ENCODE measurements around the gene FDXACB1. TPM values are rescaled to one million over a fixed set of nuclear protein-coding genes. Genes with fewer than 3 reads are reported as not detected.

FDXACB1 gene
- total and polyA plus RNA-seq, 9 of the 15 experiments (the other 6 are each of a cell fraction or from before 2014, with no cell fraction given): 3.2 to 7.5 (median 5.3) TPM

DNA sequence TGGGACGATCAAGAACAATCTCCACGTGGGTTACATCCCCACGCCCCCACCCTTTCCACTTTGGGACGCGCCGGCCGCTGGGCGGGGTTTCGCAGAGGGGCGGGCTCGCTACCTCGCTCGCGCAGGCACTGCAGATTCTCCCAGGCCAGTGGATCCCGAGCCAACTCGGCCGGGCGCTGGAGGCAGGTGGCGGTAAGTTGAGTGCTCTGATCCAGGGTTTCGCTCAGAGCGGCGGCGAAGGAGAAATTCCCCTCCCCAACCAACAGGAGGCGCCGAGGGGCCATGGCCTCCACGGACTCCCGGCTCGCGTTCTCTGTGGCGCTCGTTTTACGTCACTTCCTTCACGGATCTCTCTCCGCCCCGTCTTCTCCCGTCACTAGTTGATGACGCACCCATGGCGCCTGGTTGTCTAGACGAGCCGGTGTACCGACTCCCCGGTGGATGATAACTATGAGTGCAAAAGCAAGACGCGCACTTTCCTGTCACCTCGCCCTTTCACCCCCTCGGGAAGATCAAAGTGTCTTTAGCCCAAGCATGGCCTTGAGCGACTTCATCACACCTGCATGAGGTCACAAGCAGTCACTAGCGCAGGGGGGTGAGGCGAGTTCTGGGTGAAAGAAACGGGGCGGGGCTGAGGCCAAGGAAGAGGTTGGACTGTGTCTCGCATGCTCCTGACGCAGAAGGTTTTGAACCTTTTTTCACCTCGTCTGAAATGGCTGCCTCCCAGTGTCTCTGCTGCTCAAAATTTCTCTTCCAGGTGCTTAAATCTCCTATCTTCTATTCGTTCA, at the start of gene FDXACB1, which contains the start of gene CFAP68 (continued):
- TF ChIP-seq, protein P1, sequence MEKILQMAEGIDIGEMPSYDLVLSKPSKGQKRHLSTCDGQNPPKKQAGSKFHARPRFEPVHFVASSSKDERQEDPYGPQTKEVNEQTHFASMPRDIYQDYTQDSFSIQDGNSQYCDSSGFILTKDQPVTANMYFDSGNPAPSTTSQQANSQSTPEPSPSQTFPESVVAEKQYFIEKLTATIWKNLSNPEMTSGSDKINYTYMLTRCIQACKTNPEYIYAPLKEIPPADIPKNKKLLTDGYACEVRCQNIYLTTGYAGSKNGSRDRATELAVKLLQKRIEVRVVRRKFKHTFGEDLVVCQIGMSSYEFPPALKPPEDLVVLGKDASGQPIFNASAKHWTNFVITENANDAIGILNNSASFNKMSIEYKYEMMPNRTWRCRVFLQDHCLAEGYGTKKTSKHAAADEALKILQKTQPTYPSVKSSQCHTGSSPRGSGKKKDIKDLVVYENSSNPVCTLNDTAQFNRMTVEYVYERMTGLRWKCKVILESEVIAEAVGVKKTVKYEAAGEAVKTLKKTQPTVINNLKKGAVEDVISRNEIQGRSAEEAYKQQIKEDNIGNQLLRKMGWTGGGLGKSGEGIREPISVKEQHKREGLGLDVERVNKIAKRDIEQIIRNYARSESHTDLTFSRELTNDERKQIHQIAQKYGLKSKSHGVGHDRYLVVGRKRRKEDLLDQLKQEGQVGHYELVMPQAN (IDR thresholded peaks at IDR 0.05; ENCODE audit: borderline replicate concordance): peak; percentile 13; the same call in 1 of the 2 replicates
- peak; percentile 62 to 78; a peak in 3 of 4 replicates for TF ChIP-seq SIN3A (IDR thresholded peaks at IDR 0.05; ENCODE audit: borderline replicate concordance in 2 of 2, control insufficient read depth in 1 of 2, low read depth in 2 of 2, low read length in 2 of 2)
- peak; percentile 10; the same call in 1 of the 2 replicates for TF ChIP-seq HDAC2 (IDR thresholded peaks at IDR 0.05)
- TF ChIP-seq, protein P2, sequence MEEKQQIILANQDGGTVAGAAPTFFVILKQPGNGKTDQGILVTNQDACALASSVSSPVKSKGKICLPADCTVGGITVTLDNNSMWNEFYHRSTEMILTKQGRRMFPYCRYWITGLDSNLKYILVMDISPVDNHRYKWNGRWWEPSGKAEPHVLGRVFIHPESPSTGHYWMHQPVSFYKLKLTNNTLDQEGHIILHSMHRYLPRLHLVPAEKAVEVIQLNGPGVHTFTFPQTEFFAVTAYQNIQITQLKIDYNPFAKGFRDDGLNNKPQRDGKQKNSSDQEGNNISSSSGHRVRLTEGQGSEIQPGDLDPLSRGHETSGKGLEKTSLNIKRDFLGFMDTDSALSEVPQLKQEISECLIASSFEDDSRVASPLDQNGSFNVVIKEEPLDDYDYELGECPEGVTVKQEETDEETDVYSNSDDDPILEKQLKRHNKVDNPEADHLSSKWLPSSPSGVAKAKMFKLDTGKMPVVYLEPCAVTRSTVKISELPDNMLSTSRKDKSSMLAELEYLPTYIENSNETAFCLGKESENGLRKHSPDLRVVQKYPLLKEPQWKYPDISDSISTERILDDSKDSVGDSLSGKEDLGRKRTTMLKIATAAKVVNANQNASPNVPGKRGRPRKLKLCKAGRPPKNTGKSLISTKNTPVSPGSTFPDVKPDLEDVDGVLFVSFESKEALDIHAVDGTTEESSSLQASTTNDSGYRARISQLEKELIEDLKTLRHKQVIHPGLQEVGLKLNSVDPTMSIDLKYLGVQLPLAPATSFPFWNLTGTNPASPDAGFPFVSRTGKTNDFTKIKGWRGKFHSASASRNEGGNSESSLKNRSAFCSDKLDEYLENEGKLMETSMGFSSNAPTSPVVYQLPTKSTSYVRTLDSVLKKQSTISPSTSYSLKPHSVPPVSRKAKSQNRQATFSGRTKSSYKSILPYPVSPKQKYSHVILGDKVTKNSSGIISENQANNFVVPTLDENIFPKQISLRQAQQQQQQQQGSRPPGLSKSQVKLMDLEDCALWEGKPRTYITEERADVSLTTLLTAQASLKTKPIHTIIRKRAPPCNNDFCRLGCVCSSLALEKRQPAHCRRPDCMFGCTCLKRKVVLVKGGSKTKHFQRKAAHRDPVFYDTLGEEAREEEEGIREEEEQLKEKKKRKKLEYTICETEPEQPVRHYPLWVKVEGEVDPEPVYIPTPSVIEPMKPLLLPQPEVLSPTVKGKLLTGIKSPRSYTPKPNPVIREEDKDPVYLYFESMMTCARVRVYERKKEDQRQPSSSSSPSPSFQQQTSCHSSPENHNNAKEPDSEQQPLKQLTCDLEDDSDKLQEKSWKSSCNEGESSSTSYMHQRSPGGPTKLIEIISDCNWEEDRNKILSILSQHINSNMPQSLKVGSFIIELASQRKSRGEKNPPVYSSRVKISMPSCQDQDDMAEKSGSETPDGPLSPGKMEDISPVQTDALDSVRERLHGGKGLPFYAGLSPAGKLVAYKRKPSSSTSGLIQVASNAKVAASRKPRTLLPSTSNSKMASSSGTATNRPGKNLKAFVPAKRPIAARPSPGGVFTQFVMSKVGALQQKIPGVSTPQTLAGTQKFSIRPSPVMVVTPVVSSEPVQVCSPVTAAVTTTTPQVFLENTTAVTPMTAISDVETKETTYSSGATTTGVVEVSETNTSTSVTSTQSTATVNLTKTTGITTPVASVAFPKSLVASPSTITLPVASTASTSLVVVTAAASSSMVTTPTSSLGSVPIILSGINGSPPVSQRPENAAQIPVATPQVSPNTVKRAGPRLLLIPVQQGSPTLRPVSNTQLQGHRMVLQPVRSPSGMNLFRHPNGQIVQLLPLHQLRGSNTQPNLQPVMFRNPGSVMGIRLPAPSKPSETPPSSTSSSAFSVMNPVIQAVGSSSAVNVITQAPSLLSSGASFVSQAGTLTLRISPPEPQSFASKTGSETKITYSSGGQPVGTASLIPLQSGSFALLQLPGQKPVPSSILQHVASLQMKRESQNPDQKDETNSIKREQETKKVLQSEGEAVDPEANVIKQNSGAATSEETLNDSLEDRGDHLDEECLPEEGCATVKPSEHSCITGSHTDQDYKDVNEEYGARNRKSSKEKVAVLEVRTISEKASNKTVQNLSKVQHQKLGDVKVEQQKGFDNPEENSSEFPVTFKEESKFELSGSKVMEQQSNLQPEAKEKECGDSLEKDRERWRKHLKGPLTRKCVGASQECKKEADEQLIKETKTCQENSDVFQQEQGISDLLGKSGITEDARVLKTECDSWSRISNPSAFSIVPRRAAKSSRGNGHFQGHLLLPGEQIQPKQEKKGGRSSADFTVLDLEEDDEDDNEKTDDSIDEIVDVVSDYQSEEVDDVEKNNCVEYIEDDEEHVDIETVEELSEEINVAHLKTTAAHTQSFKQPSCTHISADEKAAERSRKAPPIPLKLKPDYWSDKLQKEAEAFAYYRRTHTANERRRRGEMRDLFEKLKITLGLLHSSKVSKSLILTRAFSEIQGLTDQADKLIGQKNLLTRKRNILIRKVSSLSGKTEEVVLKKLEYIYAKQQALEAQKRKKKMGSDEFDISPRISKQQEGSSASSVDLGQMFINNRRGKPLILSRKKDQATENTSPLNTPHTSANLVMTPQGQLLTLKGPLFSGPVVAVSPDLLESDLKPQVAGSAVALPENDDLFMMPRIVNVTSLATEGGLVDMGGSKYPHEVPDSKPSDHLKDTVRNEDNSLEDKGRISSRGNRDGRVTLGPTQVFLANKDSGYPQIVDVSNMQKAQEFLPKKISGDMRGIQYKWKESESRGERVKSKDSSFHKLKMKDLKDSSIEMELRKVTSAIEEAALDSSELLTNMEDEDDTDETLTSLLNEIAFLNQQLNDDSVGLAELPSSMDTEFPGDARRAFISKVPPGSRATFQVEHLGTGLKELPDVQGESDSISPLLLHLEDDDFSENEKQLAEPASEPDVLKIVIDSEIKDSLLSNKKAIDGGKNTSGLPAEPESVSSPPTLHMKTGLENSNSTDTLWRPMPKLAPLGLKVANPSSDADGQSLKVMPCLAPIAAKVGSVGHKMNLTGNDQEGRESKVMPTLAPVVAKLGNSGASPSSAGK (IDR thresholded peaks at IDR 0.05): peak; percentile 66
- TF ChIP-seq, protein P3, sequence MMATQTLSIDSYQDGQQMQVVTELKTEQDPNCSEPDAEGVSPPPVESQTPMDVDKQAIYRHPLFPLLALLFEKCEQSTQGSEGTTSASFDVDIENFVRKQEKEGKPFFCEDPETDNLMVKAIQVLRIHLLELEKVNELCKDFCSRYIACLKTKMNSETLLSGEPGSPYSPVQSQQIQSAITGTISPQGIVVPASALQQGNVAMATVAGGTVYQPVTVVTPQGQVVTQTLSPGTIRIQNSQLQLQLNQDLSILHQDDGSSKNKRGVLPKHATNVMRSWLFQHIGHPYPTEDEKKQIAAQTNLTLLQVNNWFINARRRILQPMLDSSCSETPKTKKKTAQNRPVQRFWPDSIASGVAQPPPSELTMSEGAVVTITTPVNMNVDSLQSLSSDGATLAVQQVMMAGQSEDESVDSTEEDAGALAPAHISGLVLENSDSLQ (IDR thresholded peaks at IDR 0.05): peak; percentile 75
- TF ChIP-seq MTA1 (IDR thresholded peaks at IDR 0.05; ENCODE audit: borderline replicate concordance): peak; percentile 99
- peak; percentile 83 for TF ChIP-seq HCFC1 (IDR thresholded peaks at IDR 0.05; ENCODE audit: low read depth, low read length)
- TF ChIP-seq ZNF696 (CRISPR knock-in tag; conservative IDR thresholded peaks at IDR 0.05): no peak
- TF ChIP-seq NEUROD1 (IDR thresholded peaks at IDR 0.05; ENCODE audit: borderline replicate concordance, low read depth, low read length, partially characterized antibody): peak; percentile 65
- 0 out of 2 replicates have a peak, but pooled peaks have one; percentile 46 for TF ChIP-seq ZNF12 (CRISPR knock-in tag; IDR thresholded peaks at IDR 0.05)
- peak; percentile 77 for TF ChIP-seq NR2C1 (IDR thresholded peaks at IDR 0.05)
- TF ChIP-seq NR2C1 (tag; IDR thresholded peaks at IDR 0.05): peak; percentile 84

Data from K562 (cell line).